Measurements from ENCODE around the gene PRPF8.

- TF ChIP-seq POLR2A (IDR thresholded peaks at IDR 0.05) = no peak
- no peak for TF ChIP-seq CTCF (IDR thresholded peaks at IDR 0.05)
These were observed 59.1 kb downstream of the PRPF8 start for GRCh38 chr17:1625581-1625980.
